Liver (tissue), 9 donors: ENCODE results near the gene TANC1. TPM values are rescaled to one million over a fixed set of nuclear protein-coding genes. Genes with fewer than 3 reads are reported as not detected.

Experiments
- DNase-seq: peaks from one replicate; pipeline ENCODE4 v3.0.0-alpha.2; 2017; ENCODE audit warnings: low spot score
- H3K27ac ChIP-seq, 2 donors: one replicate each; pipeline ENCODE4 v1.7.0; 2013; ENCODE audit warnings: inconsistent platforms in 2 of 2, low read length in 2 of 2, control low read depth in 1 of 2, low read depth in 1 of 2, mild to moderate bottlenecking in 1 of 2
- H3K27me3 ChIP-seq, 4 donors: one replicate each; pipeline versions ENCODE4 v1.6.1 to v1.7.0; 2013; ENCODE audit warnings: low read length in 3 of 4, inconsistent platforms in 1 of 4, mild to moderate bottlenecking in 1 of 4, moderate library complexity in 1 of 4; ENCODE audit not compliant: control insufficient read depth in 4 of 4, insufficient read depth in 4 of 4
- H3K36me3 ChIP-seq, 4 donors: one replicate each; pipeline versions ENCODE4 v1.6.1 to v1.7.0; 2013; ENCODE audit warnings: low read length in 3 of 4, mild to moderate bottlenecking in 3 of 4, low read depth in 1 of 4, moderate library complexity in 1 of 4; ENCODE audit not compliant: control insufficient read depth in 4 of 4, insufficient read depth in 3 of 4
- H3K4me1 ChIP-seq, 4 donors: one replicate each; pipeline versions ENCODE4 v1.6.1 to v1.7.0; 2013; ENCODE audit warnings: low read length in 3 of 4, mild to moderate bottlenecking in 3 of 4, moderate library complexity in 1 of 4; ENCODE audit not compliant: control insufficient read depth in 4 of 4, insufficient read depth in 4 of 4
- H3K4me3 ChIP-seq, 3 donors: one replicate each; pipeline versions ENCODE4 v1.6.1 to v1.7.0; 2013; ENCODE audit warnings: low read length in 3 of 3, control low read depth in 1 of 3, low read depth in 1 of 3, mild to moderate bottlenecking in 1 of 3
- H3K9ac ChIP-seq, 2 donors: one replicate each; pipeline ENCODE4 v1.7.0; 2013; ENCODE audit warnings: low read length in 2 of 2, mild to moderate bottlenecking in 2 of 2, moderate library complexity in 2 of 2, control low read depth in 1 of 2, low read depth in 1 of 2
- H3K9me3 ChIP-seq, 4 donors: one replicate each; pipeline versions ENCODE4 v1.6.1 to v1.7.0; 2013; ENCODE audit warnings: low read length in 3 of 4; ENCODE audit not compliant: control insufficient read depth in 4 of 4
- ATF3 ChIP-seq: IDR thresholded peaks from 2 replicates; pipeline ENCODE4 v1.6.1; 2016; ENCODE audit warnings: antibody characterized with exemption
- FOXA1 ChIP-seq: IDR thresholded peaks from 2 replicates; pipeline ENCODE4 v1.6.1; 2016; ENCODE audit warnings: antibody characterized with exemption
- GABPA ChIP-seq, 2 donors: IDR thresholded peaks in 1 of 2; conservative IDR thresholded peaks in 1 of 2; 2 replicates each; pipeline ENCODE4 v1.6.1; 2016; ENCODE audit warnings: antibody characterized with exemption in 2 of 2, mild to moderate bottlenecking in 1 of 2, moderate library complexity in 1 of 2
- HNF4A ChIP-seq, 2 donors: conservative IDR thresholded peaks; 2 replicates each; pipeline ENCODE4 v1.6.1; 2016; ENCODE audit warnings: antibody characterized with exemption in 2 of 2, mild to moderate bottlenecking in 2 of 2
- HNF4G ChIP-seq: IDR thresholded peaks from 2 replicates; pipeline ENCODE4 v1.6.1; 2016; ENCODE audit warnings: antibody characterized with exemption
- JUND ChIP-seq, 2 donors: IDR thresholded peaks; 2 replicates each; pipeline ENCODE4 v1.6.1; 2016; ENCODE audit warnings: antibody characterized with exemption in 2 of 2
- NR2F2 ChIP-seq: IDR thresholded peaks from 2 replicates; pipeline ENCODE4 v1.6.1; 2016; ENCODE audit warnings: antibody characterized with exemption
- RXRA ChIP-seq, 2 donors: IDR thresholded peaks; 2 replicates each; pipeline ENCODE4 v1.6.1; 2017 to 2018; ENCODE audit warnings: antibody characterized with exemption in 2 of 2, mild to moderate bottlenecking in 1 of 2
- SP1 ChIP-seq: IDR thresholded peaks from 2 replicates; pipeline ENCODE4 v1.6.1; 2018; ENCODE audit warnings: antibody characterized with exemption, mild to moderate bottlenecking
- TAF1 ChIP-seq: conservative IDR thresholded peaks from 2 replicates; pipeline ENCODE4 v1.6.1; 2016; ENCODE audit warnings: antibody characterized with exemption, mild to moderate bottlenecking
- YY1 ChIP-seq: IDR thresholded peaks from 2 replicates; pipeline ENCODE4 v1.6.1; 2016; ENCODE audit warnings: antibody characterized with exemption, mild to moderate bottlenecking
- ZBTB33 ChIP-seq: IDR thresholded peaks from 2 replicates; pipeline ENCODE4 v1.6.1; 2016; ENCODE audit warnings: antibody characterized with exemption
- WGBS: extraction: QIAGEN DNeasy Blood & Tissue Kit; methylation state at CpG from one replicate; pipeline ENCODE4 v1.1.7; 2013; 5-methylcytosine and 5-hydroxymethylcytosine counted together
- polyA plus RNA-seq, 2 donors: library from polyadenylated mRNA; stranded (reverse) in 1 of 2; unstranded in 1 of 2; fragments of 200-250 nt in 1 of 2; fragments of >200 nt in 1 of 2; fragmentation: Nextera tagmentation in 1 of 2; extraction: Ambion mirVana in 1 of 2; gene quantifications; one replicate each; pipeline versions ENCODE4 v1.2.1 to v1.2.3, GENCODE V29; 2013 to 2015
- total RNA-seq, 2 donors: library from RNA; depleted of rRNA; stranded (reverse); fragments of >200 nt; gene quantifications; one replicate each; pipeline ENCODE4 v1.2.3, GENCODE V29; 2014
- TF ChIP-seq, protein P1 (sequence below): IDR thresholded peaks from 2 replicates; pipeline ENCODE4 v1.6.1; 2016; ENCODE audit warnings: antibody characterized with exemption
- TF ChIP-seq, protein P2 (sequence below): IDR thresholded peaks from 2 replicates; pipeline ENCODE4 v1.6.1; 2016; ENCODE audit warnings: antibody characterized with exemption, mild to moderate bottlenecking
- donor health status: healthy.
- donor health status: healthy.
- donor health status: healthy.
- donor health status: healthy.
- donor health status: healthy.

TANC1 gene
- total and polyA plus RNA-seq, 4 donors: 3.7 to 17.7 (median 5.2) TPM

DNA sequence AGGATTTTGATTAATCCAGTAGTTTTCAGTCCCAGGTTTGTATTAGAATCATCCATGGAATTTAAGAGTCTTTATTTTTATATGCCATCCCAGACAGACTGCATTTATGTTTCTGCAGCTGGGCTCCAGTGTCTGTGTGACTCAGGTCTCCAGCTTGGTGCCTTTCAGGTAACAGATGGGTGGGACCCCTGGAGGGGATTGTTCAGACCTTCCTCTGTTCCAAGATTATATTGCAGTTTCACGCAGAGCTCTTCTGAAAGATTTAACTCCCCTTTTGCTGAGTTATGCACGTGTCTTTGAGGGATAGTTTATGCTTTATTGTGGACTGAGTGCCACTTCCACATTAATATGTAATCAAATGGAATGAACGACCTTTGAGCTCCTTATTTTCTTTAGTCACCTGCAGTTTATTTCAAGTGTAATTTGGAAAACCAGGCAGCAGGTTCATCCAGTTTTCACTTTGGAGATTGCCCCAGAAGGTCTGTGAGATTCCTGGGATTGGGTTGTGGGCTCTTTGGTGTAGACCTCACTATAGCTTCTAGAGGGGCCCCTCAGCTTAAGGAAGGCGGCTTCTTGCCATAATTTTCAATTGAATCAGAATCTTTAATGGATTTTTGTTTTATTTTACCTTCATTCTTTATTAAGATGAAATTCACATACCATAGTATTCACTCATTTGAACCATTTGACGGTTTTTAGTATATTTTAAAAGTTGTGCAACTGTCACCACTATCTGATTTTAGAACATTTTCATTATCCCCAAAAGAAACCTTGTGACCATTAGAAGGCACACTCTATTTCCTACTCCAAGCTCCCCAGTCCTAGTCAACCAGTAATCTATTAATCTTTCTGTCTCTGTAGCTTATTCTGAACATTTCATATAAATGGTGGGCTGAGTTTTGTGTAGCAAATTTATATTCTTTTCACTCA, 183.0 kb downstream of the TANC1 start:
- Histone ChIP-seq H3K4me1 (peaks cover 5 to 46% (median 28%) of the 10 kb centered on the region in 4 donors), H3K27ac (no peak overlapping the region), H3K9ac (no peak overlapping the region), H3K36me3 (peaks cover 0 to 1% (median 0%) of the 10 kb centered on the region in 4 donors), H3K9me3 (no peaks in the 10 kb centered on the region), H3K4me3 (no peak overlapping the region), H3K27me3 (no peaks in the 10 kb centered on the region)
- WGBS: 46% methylated on average over 5 of the region's 5 CpGs
- no peak for DNase-seq
- TF ChIP-seq ATF3 (no peak), HNF4A (conservative IDR thresholded peaks at IDR 0.05) (peak; percentile 80 to 84), RXRA (IDR thresholded peaks at IDR 0.05) (peak; percentile 22 to 29), ZBTB33 (no peak), HNF4G (peak; percentile 59), SP1 (peak; percentile 71), FOXA1 (no peak)
- TF ChIP-seq, protein P1, sequence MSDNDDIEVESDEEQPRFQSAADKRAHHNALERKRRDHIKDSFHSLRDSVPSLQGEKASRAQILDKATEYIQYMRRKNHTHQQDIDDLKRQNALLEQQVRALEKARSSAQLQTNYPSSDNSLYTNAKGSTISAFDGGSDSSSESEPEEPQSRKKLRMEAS: peak; percentile 32

- Histone ChIP-seq H3K4me3 (no peak overlapping the region), H3K9ac (no peak overlapping the region), H3K36me3 (peaks cover 0 to 1% (median 0%) of the 10 kb centered on the region in 4 donors), H3K27me3 (no peaks in the 10 kb centered on the region), H3K9me3 (no peaks in the 10 kb centered on the region), H3K27ac (no peak overlapping the region), H3K4me1 (peaks cover 5 to 43% (median 25%) of the 10 kb centered on the region in 4 donors)
- no peak for DNase-seq
- TF ChIP-seq HNF4A (conservative IDR thresholded peaks at IDR 0.05) (no peak), JUND (IDR thresholded peaks at IDR 0.05) (no peak), TAF1 (no peak), SP1 (no peak), GABPA (IDR thresholded peaks at IDR 0.05 in 1 of 2, conservative IDR thresholded peaks at IDR 0.05 in 1 of 2) (no peak), ATF3 (no peak), YY1 (no peak), NR2F2 (no peak), HNF4G (no peak)
- TF ChIP-seq, protein P2, sequence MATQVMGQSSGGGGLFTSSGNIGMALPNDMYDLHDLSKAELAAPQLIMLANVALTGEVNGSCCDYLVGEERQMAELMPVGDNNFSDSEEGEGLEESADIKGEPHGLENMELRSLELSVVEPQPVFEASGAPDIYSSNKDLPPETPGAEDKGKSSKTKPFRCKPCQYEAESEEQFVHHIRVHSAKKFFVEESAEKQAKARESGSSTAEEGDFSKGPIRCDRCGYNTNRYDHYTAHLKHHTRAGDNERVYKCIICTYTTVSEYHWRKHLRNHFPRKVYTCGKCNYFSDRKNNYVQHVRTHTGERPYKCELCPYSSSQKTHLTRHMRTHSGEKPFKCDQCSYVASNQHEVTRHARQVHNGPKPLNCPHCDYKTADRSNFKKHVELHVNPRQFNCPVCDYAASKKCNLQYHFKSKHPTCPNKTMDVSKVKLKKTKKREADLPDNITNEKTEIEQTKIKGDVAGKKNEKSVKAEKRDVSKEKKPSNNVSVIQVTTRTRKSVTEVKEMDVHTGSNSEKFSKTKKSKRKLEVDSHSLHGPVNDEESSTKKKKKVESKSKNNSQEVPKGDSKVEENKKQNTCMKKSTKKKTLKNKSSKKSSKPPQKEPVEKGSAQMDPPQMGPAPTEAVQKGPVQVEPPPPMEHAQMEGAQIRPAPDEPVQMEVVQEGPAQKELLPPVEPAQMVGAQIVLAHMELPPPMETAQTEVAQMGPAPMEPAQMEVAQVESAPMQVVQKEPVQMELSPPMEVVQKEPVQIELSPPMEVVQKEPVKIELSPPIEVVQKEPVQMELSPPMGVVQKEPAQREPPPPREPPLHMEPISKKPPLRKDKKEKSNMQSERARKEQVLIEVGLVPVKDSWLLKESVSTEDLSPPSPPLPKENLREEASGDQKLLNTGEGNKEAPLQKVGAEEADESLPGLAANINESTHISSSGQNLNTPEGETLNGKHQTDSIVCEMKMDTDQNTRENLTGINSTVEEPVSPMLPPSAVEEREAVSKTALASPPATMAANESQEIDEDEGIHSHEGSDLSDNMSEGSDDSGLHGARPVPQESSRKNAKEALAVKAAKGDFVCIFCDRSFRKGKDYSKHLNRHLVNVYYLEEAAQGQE: no peak
- TF ChIP-seq, protein P1: no peak
- 78% methylated on average over 4 of the region's 4 CpGs for WGBS
These were observed 183.8 kb downstream of the TANC1 start for GRCh38 chr2:159152128-159152778.
